Right ventricle myocardium superior (tissue), 1 donor: ENCODE measurements around the gene IL20. TPM values are rescaled to one million over a fixed set of nuclear protein-coding genes. Genes with fewer than 3 reads are reported as not detected.

Experiments
- ATAC-seq: fragments of 200-7000 bp; cut with Tn5 transposase; one replicate; pipeline ENCODE4 v1.9.1; 2020; ENCODE audit warnings: mild to moderate bottlenecking; ENCODE audit not compliant: poor library complexity
- DNase-seq: peaks from one replicate; pipeline ENCODE4 v3.0.0-alpha.2; 2020
- intact Hi-C: fragments of 100-400 bp; cut with DNase I; formaldehyde crosslinking; loops from one replicate; pipeline ENCODE4 v1.11.2; 2022
- total RNA-seq: library from RNA; stranded (reverse); fragmentation: NEBNext Ultra II Directional; extraction: Animal tissue kit (Norgen Biotek cat#: 25700); gene quantifications from one replicate; pipeline ENCODE4 v1.2.1, GENCODE V29; 2021
- donor health status: DM: no; HTN: yes; CAD: no; lungs with severe emphysema.

The IL20 gene
- total RNA-seq, 1 donor from 2014 or later, result not detected

DNA sequence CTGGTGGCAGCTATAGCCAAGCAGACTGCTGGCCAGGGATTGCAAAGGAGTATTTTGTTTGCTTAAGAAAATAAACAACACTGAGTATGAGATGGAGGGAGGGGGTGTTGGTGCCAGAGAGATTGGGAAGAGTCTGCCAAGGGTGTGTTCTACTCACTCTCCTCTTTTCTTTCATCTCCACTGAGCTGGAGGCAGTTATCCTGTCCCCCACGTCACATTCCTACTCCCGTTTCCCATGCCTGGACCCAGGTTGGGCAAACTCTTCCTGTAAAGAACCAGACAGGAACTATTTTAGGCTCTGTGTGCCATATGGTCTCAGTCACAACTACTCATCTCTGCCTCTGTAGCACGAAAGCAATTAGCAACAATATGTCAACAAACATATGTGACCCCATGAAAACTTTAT is 30.4 kb downstream of the IL20 start:
- intact Hi-C loops, result no loop called here
- no peak for ATAC-seq
- DNase-seq, result no peak

DNA sequence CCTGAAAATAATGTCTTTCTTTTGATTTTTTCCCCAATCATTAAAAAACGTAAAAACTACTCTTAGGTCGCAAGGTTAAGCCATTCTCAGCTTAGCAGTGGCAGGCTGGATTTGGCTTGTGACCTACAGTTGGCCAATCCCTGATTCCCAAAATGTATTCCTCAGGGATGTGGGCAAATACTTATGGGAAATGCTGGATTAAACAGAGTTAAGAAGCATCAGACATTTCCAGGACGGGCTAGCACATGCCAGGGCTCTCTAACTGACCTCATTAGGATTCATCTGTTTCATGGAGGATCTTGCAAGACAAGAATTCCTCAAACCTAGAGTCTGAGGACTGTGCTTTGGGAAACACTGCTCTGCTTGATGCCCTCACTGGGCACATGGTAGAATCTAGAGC is 30.8 kb downstream of the IL20 start:
- intact Hi-C loops, result no loop called here
- DNase-seq (no peak), ATAC-seq (no peak)

DNA sequence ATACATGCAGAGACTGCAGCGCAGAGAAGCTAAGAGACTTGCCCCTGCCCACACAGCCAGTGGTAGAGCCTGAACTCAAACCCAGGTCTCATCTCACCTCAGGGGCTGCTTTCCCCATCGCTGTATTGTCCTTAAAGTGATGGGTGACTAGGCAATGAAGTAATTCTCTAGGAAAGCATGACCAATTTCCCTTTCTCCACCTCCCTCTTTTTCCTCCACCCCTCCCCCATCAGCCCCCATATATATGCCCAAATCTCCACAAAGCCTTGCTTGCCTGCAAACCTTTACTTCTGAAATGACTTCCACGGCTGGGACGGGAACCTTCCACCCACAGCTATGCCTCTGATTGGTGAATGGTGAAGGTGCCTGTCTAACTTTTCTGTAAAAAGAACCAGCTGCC is 31.8 kb downstream of the IL20 start, which contains the start of gene IL24:
TSS of gene IL24 (plus strand) at position 269 of the 400 bp plus-strand sequence. CDS start 390 bp downstream, outside the sequence.
- no peak for ATAC-seq
- intact Hi-C loops, result no loop called here
- DNase-seq, result no peak

DNA sequence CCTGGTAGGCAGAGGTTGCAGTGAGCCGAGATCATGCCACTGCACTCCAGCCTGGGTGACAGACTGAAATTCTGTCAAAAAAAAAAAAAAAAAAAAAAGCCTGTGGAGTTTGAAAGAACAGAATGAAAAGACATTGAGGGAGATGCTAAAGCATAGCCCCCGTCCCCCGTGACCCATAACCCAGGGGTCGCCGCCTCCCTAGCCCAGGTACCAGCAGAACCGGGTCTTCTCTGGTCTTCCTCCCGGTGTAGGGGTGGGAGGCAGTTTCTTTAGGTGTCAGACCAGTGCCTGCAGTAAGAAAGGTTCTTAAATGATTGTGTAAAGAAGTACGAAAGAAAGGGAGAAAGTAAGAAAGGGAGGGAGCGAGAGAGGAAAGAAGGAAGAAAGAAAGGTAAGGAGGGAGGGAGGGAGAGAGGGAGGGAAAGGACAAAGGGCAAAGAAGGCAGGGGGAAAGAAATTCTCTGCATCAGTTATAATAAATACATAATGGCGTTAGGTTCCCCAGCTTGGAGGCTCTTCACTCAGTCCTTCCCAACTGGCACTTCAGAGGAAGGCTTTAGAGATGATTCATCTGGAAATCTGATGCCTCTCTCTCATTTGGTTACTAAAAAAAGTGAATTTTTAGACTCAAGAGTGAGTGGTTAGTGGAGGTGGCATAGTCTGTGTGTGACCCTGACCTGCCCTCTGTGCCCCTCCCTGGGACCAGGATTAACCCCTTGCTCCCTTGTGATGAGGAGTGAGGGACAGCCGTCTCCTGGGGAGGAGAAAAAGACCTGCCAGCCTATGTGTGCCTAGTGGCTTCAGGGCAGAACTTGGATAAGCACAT is 32.9 kb downstream of the IL20 start:
- ATAC-seq, result no peak

DNA sequence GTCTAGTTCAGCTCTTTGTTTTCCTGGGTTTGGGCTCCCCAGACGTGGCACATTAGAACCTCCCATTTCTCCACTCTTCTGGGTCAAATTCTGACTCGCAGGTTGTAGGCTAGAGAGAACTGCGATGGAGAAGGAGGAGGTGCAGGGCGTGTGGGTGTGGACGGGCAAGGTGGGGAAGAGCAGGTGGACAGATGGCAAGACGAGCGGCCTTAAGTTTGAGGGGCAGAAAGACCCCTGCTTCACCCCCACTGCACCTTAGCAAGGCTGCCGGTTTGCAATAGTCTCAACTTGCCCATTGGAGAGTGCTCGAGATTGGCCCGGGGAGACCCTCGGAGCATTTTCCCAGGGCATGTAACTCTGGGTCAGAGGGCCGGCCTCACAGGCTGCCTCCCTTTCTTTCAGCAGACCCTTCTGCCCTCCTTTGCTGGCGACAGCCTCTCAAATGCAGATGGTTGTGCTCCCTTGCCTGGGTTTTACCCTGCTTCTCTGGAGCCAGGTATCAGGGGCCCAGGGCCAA is 33.5 kb downstream of the IL20 start:
- intact Hi-C loops, result no loop called here
- ATAC-seq (no peak), DNase-seq (no peak)

More for the DNA sequence above, 32.9 kb downstream of the IL20 start:
- intact Hi-C loops, result no loop called here
- DNase-seq, result no peak

DNA sequence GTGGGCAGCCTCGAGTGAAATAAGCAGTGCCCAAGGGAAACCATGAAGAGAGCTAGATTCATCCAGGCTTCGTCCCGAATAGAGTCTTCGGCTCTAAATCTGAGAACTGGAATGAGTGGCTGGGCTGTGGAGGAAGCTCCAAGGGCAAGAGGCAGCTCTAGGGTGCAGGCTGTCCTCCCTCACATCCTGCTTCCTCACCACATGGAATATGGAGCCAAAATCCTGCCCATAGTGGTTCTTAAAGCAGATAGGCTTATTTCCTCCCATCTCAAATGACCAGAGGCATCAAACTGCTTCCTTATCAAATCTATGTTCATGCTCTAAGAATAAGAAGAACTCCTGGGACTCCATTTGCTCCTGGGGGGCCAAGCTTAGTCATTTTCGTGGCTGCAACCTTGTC is 34.3 kb downstream of the IL20 start:
- intact Hi-C loops, result no loop called here
- ATAC-seq (no peak), DNase-seq (no peak)

DNA sequence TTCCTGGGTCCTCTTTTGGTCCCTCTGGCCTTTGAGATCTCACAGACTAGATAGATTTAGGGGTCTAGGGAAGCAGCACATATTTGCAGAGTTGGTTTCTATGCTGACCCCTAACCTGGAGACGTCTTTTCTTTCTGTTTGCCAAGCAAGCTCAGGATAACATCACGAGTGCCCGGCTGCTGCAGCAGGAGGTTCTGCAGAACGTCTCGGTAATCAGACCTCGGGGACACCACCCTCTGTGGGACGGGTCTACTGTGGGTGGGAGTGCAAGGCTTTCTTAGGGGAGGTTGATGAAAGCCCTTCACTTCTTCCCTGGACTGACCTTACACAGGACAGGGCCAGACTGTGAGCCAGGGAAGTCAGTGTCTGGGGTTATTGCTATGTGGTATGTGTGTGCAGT is 34.7 kb downstream of the IL20 start:
- ATAC-seq, result no peak
- intact Hi-C loops, result no loop called here
- DNase-seq, result no peak

DNA sequence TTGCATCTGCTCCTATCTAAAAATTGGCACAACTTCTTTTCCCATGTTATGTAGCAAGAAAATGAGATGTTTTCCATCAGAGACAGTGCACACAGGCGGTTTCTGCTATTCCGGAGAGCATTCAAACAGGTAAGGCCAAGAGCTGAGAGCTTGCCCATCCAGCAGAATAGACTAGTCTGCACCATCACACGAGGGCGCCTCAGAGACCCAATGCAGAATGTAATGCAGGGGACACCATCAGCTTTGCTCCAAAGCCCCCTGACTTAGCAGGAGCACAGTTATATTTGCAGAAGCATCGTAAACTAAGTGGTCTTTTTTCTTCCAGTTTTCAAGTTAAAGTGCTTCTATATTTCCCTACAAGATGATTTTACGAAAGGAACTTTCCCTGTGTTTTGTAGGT is 36.5 kb downstream of the IL20 start:
- no peak for DNase-seq
- intact Hi-C loops, result no loop called here
- no peak for ATAC-seq

DNA sequence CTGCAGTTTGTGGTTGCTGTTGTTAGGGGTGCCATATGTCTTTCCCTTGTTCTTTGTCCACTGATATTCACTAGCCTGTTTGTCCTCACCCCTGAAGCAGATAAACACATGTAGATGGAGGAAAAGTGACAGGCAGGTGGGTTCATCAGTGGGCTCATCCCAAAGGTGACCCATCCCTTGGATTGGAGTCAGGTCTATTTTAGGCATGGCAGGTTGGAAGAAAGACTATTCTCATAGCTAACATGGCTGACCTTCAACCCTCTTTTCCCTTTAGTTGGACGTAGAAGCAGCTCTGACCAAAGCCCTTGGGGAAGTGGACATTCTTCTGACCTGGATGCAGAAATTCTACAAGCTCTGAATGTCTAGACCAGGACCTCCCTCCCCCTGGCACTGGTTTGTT is 37.3 kb downstream of the IL20 start:
- intact Hi-C loops, result no loop called here
- DNase-seq (no peak), ATAC-seq (no peak)

DNA sequence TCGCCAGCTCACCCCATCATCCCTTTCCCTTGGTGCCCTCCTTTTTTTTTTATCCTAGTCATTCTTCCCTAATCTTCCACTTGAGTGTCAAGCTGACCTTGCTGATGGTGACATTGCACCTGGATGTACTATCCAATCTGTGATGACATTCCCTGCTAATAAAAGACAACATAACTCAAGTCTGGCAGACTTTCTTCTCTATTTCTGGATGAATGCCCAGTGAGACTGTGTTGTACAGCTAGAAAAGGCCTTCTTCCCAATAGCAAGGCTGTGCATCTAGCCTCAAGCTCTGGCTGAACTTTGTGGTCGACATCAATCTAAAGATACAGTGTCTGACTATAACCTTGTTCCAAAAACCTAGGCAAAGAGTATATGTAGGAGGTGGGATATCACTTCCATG is 38.3 kb downstream of the IL20 start:
- intact Hi-C loops, result no loop called here
- peak; percentile 75 for ATAC-seq

DNA sequence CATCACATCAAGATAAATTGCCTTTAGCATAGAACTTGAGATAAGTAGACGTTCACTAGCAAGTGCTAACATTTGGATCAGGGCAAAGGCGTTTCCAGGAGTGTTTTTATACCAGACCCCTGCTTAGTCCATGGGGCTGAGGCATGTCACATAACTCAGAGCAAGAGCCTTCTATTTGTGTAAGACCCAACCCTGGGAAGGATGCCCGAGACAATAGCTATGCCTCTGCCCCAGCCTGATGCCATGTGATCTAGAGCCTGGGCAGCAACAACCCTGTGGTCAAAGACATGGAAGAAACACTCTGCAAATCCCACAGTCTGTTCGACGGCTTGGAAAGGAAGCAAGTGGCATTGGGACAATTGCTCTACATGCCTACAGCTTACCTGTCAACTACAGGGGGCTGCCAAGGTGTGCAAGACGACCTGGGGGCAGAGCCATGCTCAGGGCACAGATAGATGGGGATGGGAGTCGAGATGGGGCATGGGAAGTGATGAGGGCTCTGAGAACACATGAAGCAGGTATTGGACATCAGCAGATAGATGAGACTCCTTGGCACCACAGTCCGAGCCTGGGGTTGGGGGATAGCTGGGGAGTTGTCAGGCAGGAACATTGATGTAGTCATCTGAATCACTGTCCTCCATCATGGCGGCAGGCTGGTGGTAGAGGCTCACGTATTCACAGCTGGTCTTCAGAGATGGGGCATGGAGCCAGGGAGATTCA is 39.2 kb downstream of the IL20 start:
- ATAC-seq (peak; percentile 64), DNase-seq (no peak)
- intact Hi-C loops, result no loop called here

More for the DNA sequence above, 38.3 kb downstream of the IL20 start:
- DNase-seq, result no peak

DNA sequence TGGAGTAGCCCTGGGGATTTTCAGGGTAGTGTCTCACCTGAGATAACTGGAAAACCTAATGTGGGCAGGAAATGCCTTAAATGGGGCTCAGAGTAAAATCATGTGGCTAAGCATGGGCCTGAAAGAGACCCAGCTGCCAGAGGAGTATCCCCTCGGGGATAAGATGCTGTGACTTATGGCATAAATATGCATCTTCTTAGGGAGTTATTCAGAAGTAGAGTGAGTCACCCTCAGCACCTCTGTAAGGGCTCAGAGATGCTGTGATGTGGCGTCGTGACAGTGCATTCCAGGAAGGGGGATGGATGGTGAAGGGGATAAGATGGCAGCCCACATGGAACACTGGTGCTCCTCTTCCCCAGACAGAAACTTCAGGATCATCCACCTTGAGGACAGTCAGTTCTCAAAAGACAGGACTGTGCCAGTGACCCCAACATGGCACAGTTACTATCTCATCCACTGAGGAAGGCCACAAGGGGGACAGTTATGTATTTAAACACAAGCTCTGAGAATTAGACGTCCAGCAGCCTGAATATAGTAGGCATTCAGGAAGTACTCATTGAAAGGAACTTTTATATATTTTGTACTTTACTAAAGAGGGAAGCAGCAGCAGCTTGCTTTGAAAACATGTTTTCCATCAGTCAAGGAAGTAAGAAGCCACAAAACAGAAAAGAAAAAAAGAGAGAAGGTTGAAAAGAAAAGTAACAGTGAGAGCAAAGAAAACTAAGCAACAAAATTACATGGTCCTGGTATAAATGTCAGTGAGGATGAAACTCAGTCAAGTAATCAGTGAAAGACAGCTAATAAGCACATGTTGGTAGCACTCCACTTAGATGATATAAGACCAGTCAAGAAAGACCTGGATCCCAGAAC is 40.1 kb downstream of the IL20 start:
- DNase-seq, result no peak
- intact Hi-C loops, result no loop called here
- ATAC-seq, result no peak

DNA sequence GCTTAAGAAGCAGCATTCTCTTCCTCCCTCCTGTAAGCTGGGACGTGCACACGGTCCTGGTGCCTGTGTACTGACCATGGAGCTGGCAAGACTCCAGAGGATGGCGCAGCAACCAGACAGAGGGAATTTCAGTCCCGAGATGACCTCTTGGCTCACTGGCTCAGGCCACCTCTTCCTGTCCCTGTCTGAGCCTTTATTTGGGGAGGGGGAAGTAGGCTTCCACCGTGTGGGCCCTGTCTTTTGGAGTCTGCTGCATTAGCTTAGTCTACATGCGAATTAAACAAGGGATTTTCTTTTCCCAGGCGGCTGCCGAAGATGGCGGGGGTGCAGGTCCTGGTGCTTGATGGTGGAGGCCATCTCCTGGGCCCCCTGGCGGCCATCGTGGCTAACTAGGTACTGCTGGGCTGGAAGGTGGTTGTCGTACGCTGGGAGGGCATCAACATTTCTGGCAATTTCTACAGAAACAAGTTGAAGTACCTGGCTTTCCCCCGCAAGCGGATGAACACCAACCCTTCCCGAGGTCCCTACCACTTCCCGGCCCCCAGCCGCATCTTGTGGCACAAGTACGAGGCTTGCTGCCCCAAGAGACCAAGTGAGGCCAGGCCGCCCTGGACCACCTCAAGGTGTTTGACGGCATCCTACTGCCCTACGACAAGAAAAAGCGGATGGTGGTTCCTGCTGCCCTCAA is 42.0 kb downstream of the IL20 start:
- intact Hi-C loops, result no loop called here
- ATAC-seq (no peak), DNase-seq (no peak)

DNA sequence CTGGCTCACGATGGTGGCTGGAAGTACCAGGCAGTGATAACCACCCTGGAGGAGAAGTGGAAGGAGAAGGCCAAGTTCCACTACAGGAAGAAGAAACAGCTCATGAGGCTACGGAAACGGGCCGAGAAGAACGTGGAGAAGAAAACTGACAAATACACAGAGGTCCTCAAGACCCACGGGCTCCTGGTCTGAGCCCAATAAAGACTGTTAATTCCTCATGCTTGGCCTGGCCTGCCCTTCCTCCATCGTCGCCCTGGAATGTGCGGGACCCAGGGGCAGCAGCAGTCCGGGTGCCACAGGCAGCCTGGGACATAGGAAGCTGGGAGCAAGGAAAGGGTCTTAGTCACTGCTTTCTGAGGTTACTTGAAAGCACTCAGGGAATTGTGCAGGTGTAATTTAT is 42.6 kb downstream of the IL20 start:
- intact Hi-C loops, result no loop called here
- DNase-seq, result no peak
- no peak for ATAC-seq

DNA sequence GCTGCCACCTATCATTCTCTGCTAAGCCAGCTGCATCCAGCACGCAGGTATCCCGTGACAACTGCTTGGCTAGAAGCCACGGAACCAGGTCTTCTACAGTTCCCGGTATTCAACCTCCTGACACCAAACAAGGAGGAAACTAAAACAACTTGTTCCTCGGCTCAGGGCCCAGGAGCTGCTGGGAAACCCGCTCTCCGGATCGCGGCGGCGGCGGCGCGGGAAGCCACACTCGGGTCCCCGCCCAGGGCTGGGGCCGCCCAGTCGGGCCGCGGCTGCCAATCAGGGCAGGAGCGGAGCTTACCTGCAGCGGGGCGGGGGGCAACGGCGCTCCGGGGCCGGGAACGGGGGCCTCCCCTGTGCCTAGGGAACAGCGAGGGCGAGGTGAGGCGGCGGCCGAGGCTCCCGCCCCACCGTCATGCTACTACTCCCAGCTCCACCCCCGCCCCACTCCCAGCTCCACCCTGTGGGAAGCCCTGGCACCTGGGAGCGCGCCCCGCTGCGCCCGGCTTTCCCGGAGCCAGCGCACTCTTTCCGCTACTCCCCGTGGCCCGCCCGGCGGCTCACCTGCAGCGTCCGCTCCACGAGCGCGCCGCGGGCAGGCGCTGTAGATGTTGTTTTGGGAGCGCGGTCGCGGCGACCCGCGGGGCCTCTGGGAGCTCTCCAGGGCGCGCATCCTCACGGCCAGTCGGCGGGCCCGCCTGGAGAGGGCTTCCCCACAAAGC is 43.9 kb downstream of the IL20 start:
- ATAC-seq (peak; percentile 78), DNase-seq (peak; percentile 61)
- intact Hi-C loops, result no loop called here

DNA sequence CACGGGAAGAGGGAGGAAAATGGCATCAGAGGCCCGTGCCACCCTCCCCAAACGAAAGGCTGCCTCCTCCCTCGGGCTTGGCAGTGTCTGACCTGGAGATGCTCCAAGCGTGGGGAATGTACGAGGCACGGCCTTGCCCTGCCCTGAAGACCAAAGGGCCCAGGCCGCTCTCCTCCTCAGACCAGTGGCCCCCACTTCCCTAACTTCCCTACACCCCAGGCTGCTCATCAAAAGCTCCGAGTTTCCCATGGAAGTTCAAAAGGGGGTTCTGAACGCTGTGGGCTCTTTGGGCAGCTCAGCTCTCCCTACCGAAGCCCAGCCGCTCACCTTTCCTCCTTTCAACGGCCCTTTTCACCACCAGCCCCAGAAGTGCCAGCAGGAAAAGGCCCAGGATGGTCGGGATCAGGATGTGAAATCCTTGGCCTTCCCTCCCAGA is 44.5 kb downstream of the IL20 start:
- ATAC-seq (peak; percentile 29), DNase-seq (no peak)
- intact Hi-C loops, result loop anchor here (5.0 kb wide), 3 partner anchors 43 to 278 kb away; partner anchors contain the start of gene IL20

DNA sequence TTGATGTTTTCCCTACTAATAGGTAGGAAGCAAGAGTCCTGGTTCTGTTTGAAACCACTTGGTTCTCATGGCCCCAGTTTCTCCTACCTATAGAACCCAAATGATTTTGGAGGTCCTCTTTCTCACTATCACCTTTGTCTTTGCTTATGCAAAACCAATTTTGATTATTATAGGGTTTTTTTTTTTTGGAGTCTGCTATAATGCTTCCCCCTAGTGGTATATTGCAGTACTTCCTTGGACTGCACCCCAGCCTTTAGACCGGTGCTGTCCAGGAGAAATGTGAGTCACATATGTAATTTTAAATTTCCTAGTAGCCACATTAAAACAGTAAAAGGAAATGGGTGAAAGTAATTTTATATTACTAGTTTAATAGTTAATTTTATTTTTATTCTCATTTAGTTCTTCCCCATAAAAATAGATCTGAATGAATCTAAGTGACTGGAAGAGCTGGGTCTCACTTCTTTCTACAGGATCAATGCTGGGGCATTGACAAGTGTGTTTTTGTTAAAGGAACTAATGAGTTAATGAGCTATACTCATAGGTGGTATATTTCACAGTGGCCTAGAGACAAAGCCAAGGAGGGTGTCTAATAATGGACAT is 45.7 kb downstream of the IL20 start:
- DNase-seq, result no peak

More for the DNA sequence above, 45.7 kb downstream of the IL20 start:
- ATAC-seq, result peak; percentile 51
- intact Hi-C loops, result loop anchor here (5.0 kb wide), 3 partner anchors 44 to 279 kb away; partner anchors contain the start of gene IL20
